ENCODE data around the gene RPS23. TPM values are rescaled to one million over a fixed set of nuclear protein-coding genes. Genes with fewer than 3 reads are reported as not detected.

Gene RPS23
- total and polyA plus RNA-seq, 2 of the 8 experiments (the other 6 are each of a cell fraction or from before 2014, with no cell fraction given) = 2,559 to 4,867 TPM

GRCh38 chr5:82277613-82277986 lies 554 bp downstream of the RPS23 start:
- Histone ChIP-seq H3K36me3 (ENCODE audit: control insufficient read depth in 2 of 4, insufficient read depth in 4 of 4, low read length in 3 of 4) (peaks cover 15 to 36% (median 22%) of the 10 kb centered on the region in 4 experiments), H3K9me3 (ENCODE audit: insufficient read depth in 2 of 2, low read depth in 1 of 2, low read length in 1 of 2) (no peaks in the 10 kb centered on the region), H3K56ac (replicated peaks; ENCODE audit: insufficient read length, low read depth, low read length) (peak overlapping the region; percentile 82), H3K79me1 (ENCODE audit: low read depth, low read length) (no peaks in the 10 kb centered on the region; the same call in 1 of the 2 replicates), H4K5ac (ENCODE audit: insufficient read length, low read depth, low read length) (peak overlapping the region; percentile 45), H3K4me3 (ENCODE audit: extremely low read depth in 1 of 4, insufficient read depth in 2 of 4, low read depth in 3 of 4, low read length in 4 of 4) (peak overlapping the region; percentile 98 to 100 (median 99)), H2BK12ac (ENCODE audit: low read depth, low read length) (no peak overlapping the region), H3K4me1 (replicated peaks in 1 of 4; ENCODE audit: control insufficient read depth in 3 of 4, insufficient read depth in 4 of 4, low read length in 3 of 4) (peaks cover 3 to 7% (median 7%) of the 10 kb centered on the region in 4 experiments; a peak in 6 of 7 replicates), H3K18ac (ENCODE audit: extremely low read depth, low read length) (peak overlapping the region; percentile 42), H4K91ac (replicated peaks; ENCODE audit: insufficient read length, low read length) (peak overlapping the region; percentile 4), H3K4ac (replicated peaks; ENCODE audit: insufficient read length, low read depth, low read length) (peak overlapping the region; percentile 63), H2BK20ac (ENCODE audit: low read length) (no peak overlapping the region), H3K14ac (ENCODE audit: insufficient read length) (no peak overlapping the region), H2BK5ac (ENCODE audit: low read depth, low read length) (peak overlapping the region; percentile 92), H3K23ac (ENCODE audit: insufficient read length) (peak overlapping the region; percentile 9), H2BK120ac (replicated peaks; ENCODE audit: low read depth, low read length) (peak overlapping the region; percentile 83), H3K27me3 (replicated peaks in 1 of 4; ENCODE audit: control insufficient read depth in 3 of 4, extremely low read depth in 1 of 4, insufficient read depth in 3 of 4, low read length in 3 of 4) (no peaks in the 10 kb centered on the region), H3K27ac (ENCODE audit: low read depth, low read length) (peak overlapping the region; percentile 92), H2BK15ac (ENCODE audit: low read length) (no peak overlapping the region), H4K8ac (ENCODE audit: extremely low read depth, insufficient read depth, low read length) (peak overlapping the region; percentile 60; the same call in 1 of the 2 replicates), H3K9ac (replicated peaks in 1 of 4; ENCODE audit: extremely low read depth in 1 of 4, low read depth in 3 of 4, low read length in 3 of 4) (peak overlapping the region; percentile 97 to 99 (median 98)), H3K4me2 (ENCODE audit: insufficient read depth in 1 of 2, low read depth in 2 of 2, low read length in 2 of 2) (peak overlapping the region; percentile 52 to 83), H4K20me1 (replicated peaks in 1 of 2; ENCODE audit: control insufficient read depth in 1 of 2, insufficient read depth in 2 of 2, low read length in 2 of 2) (no peaks in the 10 kb centered on the region), H3K79me2 (ENCODE audit: control insufficient read depth in 1 of 2, insufficient read depth in 2 of 2, low read length in 2 of 2) (peaks cover 5 to 19% of the 10 kb centered on the region in 2 experiments; a peak in 3 of 4 replicates), H2AFZ (ENCODE audit: low read length) (no peak overlapping the region), H3K23me2 (ENCODE audit: low read depth, low read length) (peaks cover 5% of the 10 kb centered on the region; the same call in 1 of the 2 replicates), H2AK5ac (ENCODE audit: low read depth, low read length) (peak overlapping the region; percentile 58; the same call in 1 of the 2 replicates)
- 3% methylated on average over 15 of the region's 15 CpGs; no CpG with 5 or more reads in 1 of the 2 experiments for WGBS, 2 experiments (ENCODE audit: extremely low coverage in 1 of 2, insufficient coverage in 1 of 2, insufficient read length in 1 of 2, insufficient replicate concordance in 2 of 2, low coverage in 1 of 2, low lambda C conversion rate in 2 of 2, missing lambda C conversion rate in 1 of 2)
- DNase-seq (ENCODE audit: low read depth in 1 of 2, low spot score in 2 of 2) (no peak), FAIRE-seq (no peak)
- CTCF ChIA-PET (ENCODE audit: partially characterized antibody) = no interaction called here
- POLR2A ChIA-PET (ENCODE audit: partially characterized antibody) = interaction anchor here (0.6 to 6.7 kb wide), 21 partner anchors 8 to 1194 kb away, joined by 3 to 120 read pairs (median 5); partner anchors contain the start of gene VCAN
- TF ChIP-seq POLR2A (IDR thresholded peaks at IDR 0.05; ENCODE audit: control extremely low read depth in 1 of 2, low read depth in 2 of 2, low read length in 2 of 2) (peak in 1 of 2 experiments; percentile 44; a peak in 2 of 3 replicates), NRF1 (IDR thresholded peaks at IDR 0.05; ENCODE audit: low read depth, low read length) (no peak), EGR1 (IDR thresholded peaks at IDR 0.05; ENCODE audit: borderline replicate concordance, low read depth, low read length) (no peak), TAF1 (IDR thresholded peaks at IDR 0.05; ENCODE audit: low read depth, low read length) (no peak), SIN3A (conservative IDR thresholded peaks at IDR 0.05 in 1 of 2, IDR thresholded peaks at IDR 0.05 in 1 of 2; ENCODE audit: low read depth in 1 of 2, low read length in 2 of 2) (no peak), ASH2L (IDR thresholded peaks at IDR 0.05; ENCODE audit: low read length) (no peak), KDM4A (IDR thresholded peaks at IDR 0.05; ENCODE audit: low read depth, low read length, severe bottlenecking) (no peak)
- TF ChIP-seq, protein P1, sequence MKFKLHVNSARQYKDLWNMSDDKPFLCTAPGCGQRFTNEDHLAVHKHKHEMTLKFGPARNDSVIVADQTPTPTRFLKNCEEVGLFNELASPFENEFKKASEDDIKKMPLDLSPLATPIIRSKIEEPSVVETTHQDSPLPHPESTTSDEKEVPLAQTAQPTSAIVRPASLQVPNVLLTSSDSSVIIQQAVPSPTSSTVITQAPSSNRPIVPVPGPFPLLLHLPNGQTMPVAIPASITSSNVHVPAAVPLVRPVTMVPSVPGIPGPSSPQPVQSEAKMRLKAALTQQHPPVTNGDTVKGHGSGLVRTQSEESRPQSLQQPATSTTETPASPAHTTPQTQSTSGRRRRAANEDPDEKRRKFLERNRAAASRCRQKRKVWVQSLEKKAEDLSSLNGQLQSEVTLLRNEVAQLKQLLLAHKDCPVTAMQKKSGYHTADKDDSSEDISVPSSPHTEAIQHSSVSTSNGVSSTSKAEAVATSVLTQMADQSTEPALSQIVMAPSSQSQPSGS (IDR thresholded peaks at IDR 0.05; ENCODE audit: low read length) = no peak
